GM18526 (cell line): ENCODE data around the gene GLG1.

Source experiments
- POLR2A ChIP-seq: IDR thresholded peaks from 3 replicates; pipeline ENCODE4 v1.6.1; 2011; ENCODE audit not compliant: insufficient read length; ENCODE audit errors: extremely low read depth

Gene GLG1

DNA sequence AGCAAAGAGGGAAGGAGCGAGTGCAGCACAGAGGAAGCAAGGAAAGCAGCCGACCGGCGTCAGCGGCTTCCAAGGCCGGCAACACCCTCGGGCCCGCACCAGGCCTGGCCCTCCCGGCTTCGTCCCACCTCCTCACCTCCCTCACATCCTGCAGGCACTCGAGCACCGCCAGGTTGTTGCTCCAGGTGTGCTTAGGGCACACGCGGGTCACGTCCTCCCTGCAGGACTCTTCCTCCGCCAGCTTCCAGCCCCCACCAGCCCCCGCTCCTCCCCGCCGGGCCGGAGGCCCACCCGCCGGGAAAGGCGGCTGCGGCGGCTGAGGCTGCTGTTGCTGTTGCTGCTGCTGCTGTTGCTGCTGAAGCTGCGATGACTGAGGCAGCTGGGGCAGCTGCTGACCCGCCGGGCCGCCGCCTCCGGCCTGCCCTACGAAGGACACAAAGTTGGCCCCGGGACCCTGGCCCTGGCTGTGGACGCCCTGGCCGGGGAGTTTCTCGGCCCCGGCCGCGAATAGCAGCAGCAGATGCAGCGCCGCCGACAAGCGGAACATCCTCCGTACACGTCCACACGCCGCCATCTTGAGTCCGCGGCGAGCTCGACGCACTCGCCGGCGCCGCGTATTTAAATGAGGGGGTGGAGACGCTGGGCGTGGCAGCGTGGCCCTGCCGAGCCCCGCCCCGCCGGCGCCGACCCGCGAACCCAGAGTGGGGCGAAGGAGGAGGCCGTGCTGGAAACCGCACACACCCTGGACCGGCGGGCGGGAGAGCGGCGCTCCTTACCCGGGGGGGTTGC, at the start of gene GLG1:
TSS of gene GLG1 (minus strand) at position 594 of the 789 bp plus-strand sequence. CDS start at position 574, 20 bp downstream.
- TF ChIP-seq POLR2A, result peak; percentile 97

DNA sequence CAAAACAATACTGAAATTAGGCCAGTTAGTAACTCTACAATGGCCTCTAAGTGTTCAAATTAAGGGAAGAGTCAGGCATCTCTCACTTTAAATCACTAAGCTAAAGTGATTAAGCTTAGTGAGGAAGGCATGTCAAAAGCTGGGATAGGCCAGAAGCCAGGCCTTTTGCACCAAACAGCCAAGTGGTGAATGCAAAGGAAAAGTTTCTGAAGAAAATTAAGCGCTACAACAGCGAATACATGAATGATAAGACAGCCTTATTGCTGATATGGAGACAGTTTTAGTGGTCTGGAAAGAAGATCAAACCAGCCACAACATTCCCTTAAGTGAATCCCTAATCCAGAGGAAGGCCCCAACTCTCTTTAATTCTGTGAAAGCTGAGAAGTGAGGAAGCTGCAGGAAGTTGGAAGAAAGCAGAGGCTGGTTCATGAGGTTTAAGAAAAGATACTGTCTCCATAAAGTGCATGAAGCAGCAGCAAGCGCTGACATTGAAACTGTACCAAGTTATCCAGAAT, 47.7 kb upstream of the GLG1 start:
- no peak for TF ChIP-seq POLR2A

DNA sequence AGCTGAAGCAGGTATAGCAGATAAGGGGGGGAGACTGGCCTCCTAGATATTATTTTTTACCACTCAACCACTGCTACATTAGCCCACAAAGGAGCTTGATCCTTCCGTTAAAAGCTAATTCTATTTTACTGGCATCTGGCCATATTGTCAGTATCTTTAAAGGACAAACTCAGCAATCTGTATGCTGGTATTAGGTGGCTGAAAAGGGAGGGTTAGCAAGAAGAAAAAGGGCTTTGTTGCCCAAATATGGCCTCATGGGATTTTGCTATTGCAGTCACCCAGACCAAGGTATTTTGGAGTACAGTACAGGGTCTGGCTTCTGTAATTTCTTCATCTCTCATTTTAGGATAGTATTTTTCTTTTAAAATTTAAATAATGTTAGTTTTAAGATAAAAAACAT, 45.3 kb upstream of the GLG1 start:
- TF ChIP-seq POLR2A, result no peak

DNA sequence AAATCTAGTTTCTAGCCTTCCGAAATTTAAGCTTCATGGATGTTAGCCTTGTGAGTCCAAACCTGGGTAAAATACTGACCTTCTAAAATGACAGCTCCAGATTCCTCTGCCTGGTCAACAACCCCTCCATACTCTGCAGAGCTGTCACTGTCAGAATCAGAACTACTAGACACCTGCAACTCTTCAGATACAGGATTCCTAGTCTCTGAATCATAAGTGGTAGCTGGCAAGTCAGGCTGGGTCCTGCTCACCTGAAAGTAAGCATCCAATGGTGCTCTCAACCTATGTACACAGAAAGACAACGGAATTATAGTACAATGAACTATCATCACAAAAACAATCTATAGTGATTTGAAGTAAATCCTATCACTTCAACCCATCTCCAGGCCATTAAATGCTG, 44.9 kb upstream of the GLG1 start:
- no peak for TF ChIP-seq POLR2A

DNA sequence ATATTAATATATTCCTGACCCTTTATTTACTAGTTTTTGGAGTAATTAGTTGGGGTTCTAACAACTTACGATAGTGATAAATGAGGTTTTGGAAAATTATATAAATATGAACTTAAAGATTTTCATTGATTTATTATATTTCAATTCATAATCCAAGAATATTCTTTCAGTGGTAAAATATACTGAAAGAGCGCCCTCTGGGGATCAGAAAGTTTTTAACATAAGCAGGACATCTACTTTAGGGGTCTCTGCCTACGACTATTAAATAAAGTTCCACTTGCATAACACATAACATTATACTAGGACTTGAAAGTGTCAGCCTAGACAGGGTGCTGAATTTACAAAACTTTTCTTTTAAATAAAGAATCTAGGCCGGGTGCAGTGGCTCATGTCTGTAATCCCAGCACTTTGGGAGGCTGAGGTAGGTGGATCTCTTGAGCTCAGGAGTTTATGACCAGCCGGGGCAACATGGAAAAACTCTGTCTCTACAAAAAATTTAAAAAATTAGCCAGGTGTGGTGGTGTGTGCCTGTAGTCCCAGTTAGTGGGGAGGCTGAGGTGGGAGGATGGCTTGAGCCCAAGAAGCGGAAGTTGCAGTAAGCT, 44.2 kb upstream of the GLG1 start:
- TF ChIP-seq POLR2A, result no peak

DNA sequence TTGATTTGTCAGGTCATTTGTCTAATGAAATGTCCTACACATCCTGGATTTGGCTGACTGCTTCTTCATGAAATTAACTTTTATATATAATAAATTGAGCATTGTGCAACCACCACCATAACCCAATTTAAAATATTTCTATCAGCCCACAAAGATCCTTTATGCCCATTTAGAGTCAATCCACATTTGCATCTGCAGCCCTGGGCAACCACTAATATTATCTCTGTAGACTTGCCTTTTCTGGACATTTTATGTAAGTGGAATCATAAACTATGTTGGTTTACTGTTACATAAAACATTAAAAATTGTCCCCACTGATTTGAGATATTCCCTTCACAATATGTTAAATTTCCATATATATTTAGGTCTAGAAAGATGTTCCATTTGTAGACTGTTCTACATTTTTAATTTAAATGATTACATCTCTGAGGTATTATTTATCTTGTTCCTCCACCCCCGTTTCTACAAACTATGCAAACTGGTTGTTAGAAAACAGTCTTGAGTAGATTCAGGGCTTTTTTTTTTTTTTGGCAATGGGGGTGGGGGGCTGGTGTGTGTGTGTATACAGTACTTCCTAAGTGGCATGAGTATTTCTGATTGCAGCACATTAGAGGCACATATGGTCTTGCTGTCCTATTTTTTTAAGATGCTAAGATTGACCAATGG, 43.1 kb upstream of the GLG1 start:
- TF ChIP-seq POLR2A, result no peak

DNA sequence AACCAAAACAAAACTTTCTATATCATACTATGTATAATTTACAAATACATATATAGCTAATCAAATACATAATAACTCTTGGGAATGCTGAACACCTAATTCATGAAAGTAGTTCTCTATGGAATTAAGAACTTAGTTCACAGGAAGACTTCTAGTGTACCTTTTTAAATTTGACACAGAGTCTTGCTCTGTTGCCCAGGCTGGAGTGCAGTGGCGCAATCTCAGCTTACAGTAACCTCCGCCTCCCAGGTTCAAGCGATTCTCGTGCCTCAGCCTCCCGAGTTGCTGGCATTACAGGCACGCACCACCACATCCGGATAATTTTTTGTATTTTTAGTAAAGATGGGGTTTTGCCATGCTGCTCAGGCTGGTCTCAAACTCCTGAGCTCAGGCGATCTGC, 35.1 kb upstream of the GLG1 start:
- no peak for TF ChIP-seq POLR2A

DNA sequence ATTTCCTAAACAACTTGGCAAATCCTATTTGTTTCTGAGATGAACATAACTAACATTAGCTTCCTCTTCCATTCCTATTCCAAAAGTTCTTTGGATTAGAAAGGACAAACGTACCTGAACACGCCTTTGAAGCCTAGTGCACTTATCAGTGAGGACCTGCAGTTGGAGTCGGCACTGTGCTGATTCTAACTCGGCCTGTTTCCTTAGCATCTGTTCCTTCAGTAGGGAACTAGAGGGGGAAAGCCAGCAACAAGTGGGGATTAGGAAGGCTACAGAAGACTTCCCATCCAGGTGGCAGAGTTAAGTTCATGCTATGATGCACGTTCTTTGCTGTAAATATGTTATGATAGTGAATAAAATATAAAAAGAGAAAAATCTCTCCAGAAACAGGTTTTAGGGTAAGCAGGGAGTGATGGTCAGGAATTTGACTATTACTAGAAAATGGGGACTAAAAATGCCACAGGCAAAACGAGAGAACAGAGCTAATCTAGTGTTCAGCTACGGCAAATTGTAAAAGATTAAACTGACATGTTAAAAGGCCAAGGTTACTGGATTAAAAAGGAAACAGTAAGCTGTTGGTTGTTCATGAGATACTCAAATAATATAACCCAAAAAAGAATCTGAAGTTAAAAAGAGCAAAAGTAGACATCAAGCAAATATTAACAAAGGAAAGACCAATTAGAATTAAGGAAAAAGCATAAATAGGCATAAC, 31.0 kb upstream of the GLG1 start:
- TF ChIP-seq POLR2A, result no peak

DNA sequence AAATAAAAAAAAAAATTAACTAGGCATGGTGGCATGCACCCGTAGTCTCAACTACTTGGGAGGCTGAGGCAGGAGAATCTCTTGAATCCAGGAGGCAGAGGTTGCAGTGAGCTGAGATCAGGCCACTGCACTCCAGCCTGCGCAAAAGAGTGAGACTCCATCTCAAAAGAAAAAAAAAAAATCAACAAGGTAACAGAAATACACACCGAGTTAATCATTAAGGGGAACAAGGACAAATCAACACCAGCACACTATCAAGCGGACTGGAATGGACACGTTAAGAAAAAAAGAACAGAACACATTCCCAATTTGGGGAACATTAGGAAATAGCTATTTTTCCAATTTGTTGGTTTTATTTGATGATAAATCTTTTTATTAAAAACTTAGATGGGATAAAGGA, 28.4 kb upstream of the GLG1 start:
- TF ChIP-seq POLR2A, result no peak

DNA sequence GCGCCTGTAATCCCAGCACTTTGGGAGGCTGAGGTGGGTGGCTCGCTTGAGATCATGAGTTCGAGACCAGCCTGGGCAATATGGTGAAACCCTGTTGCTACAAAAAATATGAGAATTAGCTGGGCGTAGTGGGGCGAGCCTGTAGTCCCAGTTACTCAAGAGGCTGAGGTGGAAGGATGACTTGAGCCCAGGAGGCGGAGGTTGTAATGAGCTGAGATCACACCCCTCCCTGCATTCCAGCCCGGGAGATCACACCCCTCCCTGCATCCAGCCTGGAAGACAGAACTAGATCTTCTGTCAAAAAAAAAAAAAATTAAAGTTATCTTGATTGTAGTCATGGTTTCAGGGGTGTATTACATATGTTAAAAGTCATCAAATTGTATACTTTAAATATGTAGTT, 26.8 kb upstream of the GLG1 start:
- TF ChIP-seq POLR2A, result no peak

DNA sequence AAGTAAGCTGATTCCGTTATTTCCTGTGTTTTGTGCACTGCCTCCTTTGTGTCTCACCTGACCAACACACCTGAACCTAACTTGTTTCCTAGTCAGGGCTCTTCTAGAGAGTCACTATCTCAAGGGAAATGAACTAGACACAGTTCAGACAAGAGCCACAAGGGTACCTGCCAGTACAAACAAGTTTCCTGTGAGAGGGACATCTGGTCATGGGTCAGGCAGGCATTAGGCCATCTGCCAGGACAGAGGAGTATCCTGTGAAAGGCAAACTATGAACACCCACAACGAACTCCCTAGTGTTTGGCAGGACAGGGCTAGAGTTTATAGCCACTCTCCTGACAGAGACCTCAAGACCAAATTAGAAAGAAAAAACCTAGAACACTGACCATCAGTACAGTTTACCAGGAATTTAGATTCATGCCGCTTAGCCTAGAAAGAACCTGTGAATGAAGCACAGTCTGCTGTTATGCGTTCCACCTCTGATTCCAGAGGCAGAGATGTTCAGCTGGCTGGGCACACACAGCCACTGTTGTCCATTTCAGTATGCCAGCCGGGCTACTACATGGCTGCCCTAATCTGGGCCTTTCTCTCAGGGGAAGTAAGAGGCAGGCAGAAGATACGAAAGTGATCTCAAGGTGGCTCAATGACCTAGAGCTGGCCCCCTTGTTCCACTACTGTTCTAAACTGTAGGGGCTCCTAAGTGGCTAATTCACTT, 20.7 kb upstream of the GLG1 start:
- TF ChIP-seq POLR2A, result no peak

DNA sequence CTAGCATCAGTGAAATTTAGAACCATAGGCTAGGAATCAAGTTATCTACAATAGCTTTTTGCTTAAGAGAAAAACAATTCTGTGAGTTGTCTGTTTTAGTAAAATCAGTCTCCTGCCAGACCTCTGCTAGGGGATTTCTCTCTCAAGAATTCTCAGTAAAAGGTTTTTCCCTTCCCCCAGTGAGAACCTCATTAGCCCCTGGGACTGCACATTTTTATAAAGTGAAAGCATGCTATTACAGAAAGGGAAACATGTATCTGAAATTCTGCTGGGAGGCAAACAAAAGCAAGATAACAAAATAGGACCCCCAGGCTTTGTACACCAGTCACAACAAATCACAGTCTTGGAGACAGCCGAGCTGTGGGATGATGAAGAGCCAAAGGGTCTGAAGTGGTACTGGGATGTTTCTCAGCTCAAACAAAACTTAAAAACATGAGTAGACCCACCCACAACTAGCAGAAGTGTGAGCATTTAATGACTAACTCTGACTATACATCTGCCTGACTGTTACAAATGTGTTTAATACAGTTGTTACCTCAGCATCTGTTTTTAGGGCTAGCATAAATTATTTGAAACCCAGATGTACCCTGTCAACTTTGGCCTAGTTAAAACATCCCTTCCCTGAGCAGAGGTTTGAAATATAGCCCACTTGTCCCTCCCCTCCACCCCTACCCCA, 20.0 kb upstream of the GLG1 start:
- no peak for TF ChIP-seq POLR2A

DNA sequence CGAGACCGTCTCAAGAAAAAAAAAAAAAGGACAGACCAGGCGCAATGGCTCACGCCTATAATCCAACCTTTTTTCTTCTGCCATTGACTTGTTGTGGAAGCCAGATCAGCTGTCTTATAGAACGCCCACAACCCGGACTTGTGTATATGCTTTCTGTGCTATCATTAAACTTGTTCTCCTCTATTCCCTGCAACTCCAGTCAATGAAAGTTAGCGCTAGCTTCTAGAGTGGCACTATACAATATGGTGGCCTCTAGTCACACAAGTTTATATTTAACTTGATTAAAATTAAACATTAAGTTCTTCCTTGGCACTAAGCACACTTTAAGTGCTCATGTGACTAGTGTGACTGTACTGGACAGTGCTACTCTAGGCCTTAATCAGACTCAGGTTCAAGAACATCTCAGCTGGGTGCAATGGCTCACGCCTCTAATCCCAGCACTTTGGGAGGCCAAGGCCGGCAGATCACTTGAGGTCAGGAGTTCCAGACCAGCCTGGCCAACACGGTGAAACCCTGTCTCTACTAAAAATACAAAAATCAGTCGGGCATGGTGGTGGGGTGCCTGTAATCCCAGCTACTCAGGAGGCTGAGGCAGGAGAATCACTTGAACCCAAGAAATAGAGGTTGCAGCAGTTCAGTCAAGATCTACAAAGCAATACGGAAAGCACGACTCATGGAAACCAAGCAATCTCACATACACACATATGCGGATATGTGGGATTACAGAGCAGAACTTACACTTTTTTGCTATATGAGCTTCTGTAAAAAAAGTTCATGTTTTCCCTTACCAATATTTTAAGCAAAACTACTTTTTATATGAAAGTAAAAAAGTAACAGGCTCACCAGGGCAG, 18.8 kb upstream of the GLG1 start:
- no peak for TF ChIP-seq POLR2A
